PC-3 (cell line): ENCODE measurements around the gene DGCR6L.

Experiments
- EZH2 ChIP-seq: fragments of 300-600 bp; sonication (generic); IDR thresholded peaks from one replicate; pipeline ENCODE4 v1.6.1; 2017; ENCODE audit warnings: antibody characterized with exemption, mild to moderate bottlenecking, low read length; ENCODE audit not compliant: unreplicated experiment
- EZH2phosphoT487 ChIP-seq: fragments of 300-600 bp; sonication (generic); IDR thresholded peaks from 2 replicates; pipeline ENCODE4 v1.6.1; 2018; ENCODE audit warnings: mild to moderate bottlenecking, antibody characterized with exemption, low read length, borderline replicate concordance
- TF ChIP-seq, protein P1 (sequence below): fragments of 300-600 bp; sonication (generic); conservative IDR thresholded peaks from 2 replicates; pipeline ENCODE4 v1.5.1; 2017; ENCODE audit warnings: antibody characterized with exemption, low read depth, mild to moderate bottlenecking, low read length

DNA sequence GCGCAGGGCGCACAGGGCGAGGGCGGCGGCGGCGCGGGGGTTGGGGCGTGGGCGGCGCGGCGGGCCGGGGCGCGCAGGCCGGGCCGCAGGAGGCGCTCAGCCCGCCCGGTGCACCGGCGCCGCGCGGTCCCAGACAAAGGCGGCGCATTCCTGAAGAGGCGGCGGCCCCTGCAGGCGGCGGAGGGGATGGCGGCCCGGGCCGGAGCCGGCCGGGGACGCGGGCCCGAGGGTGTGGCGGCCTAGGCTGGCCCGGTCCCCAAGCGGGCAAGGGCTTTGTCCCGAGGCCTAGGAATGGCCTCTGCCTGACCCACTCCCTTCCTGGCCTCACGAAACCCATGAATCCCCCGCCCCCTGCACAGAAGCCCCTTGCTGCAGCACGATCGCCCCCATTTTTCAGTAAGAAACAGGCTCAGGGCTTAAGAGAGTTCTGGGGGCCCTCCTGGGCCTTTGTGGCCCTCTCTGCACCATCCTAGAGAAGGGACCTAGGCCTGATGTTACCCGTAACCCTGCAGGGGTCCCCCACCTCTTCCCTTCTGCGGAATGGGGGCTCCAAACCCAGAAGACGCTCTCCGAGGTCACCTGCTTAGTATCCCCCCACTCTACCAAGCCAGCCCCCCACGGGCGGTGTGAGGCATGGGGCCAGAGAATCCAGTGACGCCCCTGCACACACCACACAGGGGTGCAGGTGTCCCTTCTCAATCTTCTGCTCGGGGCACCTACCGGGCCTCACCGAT is 51.4 kb downstream of the DGCR6L start, which contains the start of gene RTN4R:
- TF ChIP-seq, protein P1, sequence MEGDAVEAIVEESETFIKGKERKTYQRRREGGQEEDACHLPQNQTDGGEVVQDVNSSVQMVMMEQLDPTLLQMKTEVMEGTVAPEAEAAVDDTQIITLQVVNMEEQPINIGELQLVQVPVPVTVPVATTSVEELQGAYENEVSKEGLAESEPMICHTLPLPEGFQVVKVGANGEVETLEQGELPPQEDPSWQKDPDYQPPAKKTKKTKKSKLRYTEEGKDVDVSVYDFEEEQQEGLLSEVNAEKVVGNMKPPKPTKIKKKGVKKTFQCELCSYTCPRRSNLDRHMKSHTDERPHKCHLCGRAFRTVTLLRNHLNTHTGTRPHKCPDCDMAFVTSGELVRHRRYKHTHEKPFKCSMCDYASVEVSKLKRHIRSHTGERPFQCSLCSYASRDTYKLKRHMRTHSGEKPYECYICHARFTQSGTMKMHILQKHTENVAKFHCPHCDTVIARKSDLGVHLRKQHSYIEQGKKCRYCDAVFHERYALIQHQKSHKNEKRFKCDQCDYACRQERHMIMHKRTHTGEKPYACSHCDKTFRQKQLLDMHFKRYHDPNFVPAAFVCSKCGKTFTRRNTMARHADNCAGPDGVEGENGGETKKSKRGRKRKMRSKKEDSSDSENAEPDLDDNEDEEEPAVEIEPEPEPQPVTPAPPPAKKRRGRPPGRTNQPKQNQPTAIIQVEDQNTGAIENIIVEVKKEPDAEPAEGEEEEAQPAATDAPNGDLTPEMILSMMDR = peak; percentile 29; the same call in 1 of the 2 replicates
- TF ChIP-seq EZH2phosphoT487 = no peak
- no peak for TF ChIP-seq EZH2
